NOMO-1 treated with DMSO at 0.1 percent for 48 hours (cell line): ENCODE data around the gene KLK8.
"Not testable (repeated sequence)": the region's sequence is repeated elsewhere in the genome, so short reads cannot be mapped to it uniquely, and the experiment has no call there.

ENCODE experiments used
- DNase-seq: peaks from one replicate; lab custom pipeline; 2025; ENCODE audit not compliant: unreplicated experiment; lab: John Stamatoyannopoulos, UW

The KLK8 gene

DNA sequence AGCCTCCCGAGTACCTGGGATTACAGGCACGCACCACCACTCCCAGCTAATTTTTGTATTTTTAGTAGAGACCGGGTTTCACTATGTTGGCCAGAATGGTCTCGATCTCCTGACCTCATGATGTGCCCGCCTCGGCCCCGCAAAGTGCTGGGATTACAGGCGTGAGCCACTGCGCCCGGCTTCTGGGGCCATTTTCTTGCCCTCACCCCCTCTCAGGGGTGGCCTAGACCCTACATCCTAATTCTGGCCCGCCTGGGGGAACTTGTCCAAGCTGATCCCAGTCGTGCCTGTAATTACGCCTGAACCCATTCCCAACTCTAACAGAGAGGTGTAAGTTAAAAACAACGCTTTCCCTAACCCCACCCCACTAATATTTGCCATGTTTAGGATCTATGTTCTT is 17.0 kb downstream of the KLK8 start:
- not testable (repeated sequence) for DNase-seq

DNA sequence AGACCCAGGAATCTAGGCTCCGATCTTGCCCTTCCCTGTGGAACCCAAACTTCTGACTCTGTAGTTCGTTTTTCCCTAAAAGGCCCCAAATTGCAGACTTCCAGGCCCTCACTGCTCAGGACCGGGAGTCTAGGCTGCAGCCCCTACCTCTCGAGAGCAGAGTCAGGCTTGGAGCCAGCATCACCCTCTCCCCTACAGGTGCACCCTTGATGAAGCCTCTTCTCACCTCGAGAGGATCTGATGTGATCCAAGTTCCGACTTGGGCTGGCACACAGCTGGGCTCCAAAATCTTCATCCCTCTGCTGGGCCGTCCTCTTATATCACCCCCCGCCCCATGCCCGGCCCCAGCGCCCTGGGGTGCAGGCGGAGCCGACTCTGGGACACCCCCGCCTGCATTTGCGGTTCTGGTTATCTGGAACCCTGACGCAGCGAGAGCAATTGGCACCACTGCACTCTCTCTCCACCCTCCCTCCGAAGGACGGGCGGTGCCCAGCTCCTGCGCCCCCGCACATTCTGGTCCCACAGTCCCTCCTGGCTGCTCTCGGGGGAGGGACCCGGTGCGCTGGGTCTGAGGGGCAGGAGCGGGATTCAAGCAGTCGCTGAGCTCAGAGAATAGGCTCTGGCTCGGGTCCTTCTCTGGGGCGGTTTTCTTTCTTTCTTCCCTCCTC is 17.6 kb downstream of the KLK8 start, which contains the start of gene KLK7:
TSS of gene KLK7 (minus strand) at position 293 of the 668 bp plus-strand sequence. CDS start 1,518 bp downstream, outside the sequence.
- DNase-seq = no peak

DNA sequence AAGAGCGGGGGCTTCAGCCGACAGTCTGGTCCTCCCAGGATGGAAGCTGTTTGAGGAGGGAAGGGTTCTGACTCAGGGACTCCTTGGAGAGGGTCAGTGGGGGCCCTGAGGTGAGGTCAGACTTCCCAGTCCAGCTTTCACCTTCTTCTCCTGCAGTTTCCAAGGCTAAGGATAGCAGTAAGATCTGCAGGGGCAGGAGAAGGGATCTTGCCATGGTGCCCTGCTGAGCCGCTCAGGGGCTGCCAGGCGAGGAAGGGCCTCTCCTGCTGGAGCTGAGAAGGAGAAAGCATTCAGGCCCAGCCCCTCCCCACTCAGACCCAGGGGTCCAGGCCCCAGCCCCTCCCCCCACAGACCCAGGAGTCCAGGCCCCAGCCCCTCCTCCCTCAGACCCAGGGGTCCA is 19.2 kb downstream of the KLK8 start:
- no peak for DNase-seq

DNA sequence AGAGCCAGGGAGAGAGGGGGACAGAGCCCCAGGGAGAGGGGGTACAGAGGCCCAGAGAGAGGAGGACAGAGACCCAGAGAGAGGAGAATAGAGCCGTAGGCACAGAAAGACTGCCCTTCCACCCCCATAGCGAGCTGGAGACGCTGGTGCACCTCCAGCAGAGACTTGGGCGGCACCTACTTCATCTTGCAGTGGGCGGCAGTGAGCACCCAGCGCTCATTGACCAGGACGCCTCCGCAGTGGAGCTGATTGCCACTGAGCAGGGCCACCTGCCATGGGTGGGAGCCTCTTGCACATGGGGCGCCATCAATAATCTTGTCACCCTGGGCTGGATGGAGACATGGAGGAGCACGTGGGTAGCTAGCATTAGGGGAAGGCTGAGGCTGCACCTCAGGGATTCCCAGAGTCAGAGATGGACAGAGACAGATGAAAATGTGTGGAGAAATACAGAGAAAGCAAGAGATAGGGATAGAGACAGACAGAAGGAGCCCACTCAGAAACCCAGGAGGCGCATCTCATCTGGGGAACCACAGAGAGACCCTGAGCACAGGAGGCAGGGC is 19.7 kb downstream of the KLK8 start:
- no peak for DNase-seq

DNA sequence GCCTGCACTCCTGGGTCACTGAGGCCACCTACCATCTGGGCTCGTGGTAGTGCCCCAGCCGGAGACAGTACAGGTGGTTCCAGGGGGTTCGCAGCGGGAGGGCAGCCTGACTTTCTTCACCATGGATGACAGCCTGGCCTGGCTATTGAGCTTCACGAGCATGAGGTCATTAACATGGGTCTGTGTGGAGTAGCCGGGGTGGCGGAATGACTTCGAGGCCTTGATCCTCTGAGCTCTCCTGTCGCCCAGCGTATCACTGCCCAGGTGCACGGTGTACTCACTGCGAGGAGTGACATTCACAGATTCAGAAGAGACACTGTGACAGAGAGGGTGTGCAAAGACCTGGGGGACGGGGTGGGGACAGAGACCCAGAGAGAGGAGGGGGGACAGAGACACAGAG is 21.2 kb downstream of the KLK8 start:
- DNase-seq = no peak

DNA sequence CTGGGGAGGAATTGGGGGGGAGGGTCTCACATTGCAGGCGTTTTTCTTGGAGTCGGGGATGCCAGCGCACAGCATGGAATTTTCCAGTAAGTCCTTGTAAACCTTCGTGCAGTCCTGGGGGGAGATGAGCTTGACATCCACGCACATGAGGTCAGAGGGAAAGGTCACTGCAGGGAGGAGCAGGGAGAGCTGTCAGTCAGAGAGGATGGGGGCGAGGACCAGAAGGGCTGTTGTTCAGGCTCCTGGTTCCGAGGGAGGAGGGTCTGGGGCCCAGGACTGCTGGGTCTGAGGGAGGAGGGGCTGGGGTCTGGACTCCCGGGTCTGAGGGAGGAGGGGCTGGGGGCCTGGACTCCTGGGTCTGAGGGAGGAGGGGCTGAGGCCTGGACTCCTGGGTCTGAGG is 21.6 kb downstream of the KLK8 start:
- no peak for DNase-seq

DNA sequence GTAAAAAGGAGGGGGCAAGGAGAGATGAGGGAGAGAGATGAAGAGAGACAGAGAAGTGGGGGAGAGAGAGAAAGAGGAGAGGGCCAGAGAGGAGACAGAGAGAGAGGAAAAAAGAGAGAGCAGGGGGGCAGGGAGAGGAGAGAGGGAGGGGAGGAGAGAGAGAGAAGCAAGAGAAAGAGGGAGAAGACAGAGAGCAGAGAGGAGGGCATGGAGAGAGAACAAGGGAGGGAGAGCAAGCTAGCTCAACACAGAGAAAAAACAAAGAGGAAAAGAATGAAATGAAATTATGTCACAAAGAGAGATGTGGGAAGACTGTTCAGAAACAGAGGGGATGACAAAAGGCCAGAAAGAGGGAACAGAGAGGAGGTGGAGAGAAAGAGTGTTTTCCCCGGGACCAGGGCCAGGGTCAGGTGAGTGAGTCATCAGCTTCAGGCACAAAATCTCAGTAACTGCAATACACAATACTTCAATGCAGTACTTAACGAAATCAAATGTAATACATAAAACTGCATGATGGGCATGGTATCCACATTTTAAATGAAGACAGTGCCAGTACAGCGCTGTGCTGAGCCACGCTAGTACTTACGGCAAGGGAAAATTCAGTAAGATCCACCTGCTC is 22.5 kb downstream of the KLK8 start:
- no peak for DNase-seq

DNA sequence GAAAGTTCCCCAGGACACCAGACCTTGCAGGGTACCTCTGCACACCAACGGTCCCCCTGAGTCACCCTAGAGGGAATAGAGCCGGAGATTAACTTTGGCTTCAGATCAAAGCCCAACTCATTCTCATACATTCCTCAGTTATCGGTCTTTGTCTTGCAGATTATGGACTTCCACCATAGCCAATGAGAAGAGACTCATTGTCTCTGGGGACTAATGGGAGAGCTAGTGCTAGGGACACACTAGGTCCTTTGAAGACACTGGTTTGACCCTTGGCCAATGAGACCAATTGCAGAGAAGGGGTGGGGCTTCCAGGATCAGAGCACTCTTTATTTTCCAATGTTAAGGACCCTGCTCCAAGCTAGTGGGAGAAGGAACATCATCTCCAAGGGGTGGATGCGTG is 23.8 kb downstream of the KLK8 start:
- DNase-seq = no peak

DNA sequence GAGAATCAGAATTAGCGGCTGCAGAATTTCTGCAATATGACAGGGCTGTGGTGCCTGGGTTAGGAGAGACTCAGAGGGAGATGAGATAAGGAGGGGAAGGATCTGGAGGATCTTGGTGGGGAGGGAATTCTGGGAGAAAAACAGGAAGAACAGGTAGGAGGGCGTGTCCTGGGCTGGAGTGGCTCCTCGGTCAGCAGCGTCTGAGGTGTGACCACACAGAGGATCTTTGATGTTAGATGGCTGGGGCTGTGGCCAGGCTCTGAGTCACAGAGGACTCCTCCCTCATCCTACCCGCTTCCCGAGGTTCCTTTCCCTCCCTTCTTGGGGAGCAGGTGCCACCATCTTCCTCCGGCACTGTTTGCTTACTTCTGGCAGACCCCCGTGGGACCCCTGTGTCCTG is 25.6 kb downstream of the KLK8 start:
- no peak for DNase-seq

DNA sequence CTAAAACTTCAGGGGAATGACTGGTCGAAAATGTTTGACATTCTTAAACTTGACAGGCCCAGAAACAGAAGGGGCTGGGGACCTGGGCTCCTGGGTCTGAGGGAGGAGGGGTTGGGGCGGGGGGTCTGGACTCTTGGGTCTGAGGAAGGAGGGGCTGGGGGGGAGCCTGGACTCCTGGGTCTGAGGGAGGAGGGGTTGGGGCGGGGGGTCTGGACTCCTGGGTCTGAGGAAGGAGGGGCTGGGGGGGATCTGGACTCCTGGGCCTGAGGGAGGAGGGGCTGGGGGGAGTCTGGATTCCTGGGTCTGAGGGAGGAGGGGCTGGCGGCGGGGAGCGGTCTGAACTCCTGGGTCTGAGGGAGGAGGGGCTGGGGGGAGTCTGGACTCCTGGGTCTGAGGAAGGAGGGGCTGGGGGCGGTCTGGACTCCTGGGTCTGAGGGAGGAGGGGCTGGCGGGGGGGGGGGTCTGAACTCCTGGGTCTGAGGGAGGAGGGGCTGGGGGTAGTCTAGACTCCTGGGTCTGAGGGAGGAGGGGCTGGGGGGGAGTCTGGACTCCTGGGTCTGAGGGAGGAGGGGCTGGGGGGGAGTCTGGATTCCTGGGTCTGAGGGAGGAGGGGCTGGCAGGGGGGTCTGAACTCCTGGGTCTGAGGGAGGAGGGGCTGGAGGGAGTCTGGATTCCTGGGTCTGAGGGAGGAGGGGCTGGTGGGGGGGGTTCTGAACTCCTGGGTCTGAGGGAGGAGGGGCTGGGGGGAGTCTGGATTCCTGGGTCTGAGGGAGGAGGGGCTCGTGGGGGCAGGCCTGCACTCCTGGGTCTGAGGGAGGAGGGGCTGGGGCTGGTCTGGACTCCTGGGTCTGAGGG is 26.5 kb downstream of the KLK8 start:
- DNase-seq = no peak

DNA sequence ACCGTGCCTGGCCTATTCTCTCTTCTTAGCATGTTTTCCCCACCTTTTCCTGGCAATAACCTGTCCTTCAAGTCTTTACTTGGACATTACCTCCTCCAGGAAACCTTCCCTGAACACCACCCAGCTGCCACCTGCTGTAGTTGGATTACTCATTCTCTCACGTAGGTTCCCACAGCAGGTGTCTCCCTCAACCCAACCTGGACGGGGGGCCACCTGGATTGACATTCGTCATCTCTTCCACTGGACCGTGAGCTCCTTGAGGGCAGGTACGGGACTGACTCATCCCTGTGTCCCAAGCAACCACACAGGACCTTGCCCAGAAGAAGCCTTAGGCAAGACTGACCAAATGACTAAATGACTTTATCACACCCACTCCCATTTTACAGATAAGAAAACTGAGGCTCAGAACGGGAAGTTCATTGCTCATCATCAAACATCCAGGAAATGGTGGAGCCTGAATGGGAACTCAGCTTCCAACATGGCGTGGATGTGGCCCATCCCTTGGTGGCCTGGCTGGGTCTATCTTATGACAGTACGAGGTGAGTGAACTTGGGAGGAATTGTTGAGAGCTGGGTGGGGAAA is 28.5 kb downstream of the KLK8 start:
- DNase-seq = no peak

DNA sequence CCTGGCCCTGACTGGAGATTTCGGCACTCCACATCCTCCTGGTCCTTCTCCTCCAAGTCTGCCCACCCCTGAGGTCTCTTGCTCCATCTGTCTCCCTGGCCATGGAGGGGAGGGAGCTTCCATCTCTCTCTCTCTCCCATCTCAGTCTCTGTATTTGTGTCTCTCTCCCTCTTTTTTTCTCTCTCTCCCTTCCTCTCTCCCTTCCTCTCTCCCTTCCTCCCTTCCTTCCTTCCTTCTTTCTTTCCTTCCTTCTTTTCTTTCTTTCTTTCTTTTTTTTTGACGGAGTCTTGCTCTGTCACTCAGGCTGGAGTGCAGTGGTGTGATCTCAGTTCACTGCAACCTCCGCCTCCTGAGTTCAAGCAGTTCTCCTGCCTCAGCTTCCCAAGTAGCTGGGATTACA is 31.6 kb downstream of the KLK8 start:
- not testable (repeated sequence) for DNase-seq

DNA sequence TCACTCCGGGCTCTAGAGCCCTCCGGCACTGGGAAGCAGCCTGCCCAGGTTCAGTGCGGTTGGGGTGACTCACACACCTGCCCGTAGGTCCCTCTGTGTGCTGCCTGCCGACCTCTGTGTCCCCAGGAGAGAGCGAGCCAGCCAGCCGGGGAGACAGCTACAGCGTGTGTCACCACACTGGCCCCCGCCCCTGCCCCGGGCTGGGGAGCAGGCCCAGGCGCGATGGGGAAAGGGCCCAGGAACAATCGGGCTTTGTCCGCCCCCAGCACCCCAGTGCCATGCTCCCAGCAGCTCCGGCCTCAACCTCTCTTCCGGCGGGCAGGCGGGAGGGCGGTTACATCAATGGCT is 32.0 kb downstream of the KLK8 start, which contains the start of gene KLK6:
TSS of gene KLK6 (minus strand) at position 179 of the 348 bp plus-strand sequence. CDS start 1,487 bp downstream, outside the sequence.
- DNase-seq = no peak

DNA sequence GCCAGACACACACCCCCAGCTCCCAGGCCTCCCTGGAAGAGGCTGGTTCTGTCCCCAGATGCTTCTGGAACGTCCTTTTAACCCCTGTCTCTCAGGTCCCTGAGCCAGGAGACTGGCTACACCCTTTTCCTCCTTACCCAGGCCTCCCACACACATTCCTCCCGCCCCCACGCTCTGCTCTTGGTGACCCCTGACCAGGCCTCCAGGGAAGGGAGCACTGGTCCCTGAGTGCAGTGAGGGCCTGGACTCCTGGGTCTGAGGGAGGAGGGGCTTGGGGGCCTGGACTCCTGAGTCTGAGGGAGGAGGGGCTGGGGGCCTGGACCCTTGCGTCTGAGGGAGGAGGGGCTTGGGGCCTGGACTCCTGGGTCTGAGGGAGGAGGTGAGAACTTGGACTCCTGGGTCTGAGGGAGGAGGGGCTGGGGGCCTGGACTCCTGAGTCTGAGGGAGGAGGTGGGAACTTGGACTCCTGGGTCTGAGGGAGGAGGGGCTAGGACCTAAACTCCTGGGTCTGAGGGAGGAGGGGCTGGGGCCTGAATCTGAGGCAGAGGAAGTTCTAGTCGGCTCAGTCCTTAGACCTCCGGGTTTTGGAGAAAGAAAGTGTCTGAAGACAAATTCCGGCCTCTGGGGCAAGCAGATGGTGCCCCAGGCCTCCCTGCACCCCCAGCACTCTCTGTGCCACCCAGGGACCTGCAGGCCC is 32.5 kb downstream of the KLK8 start:
- no peak for DNase-seq

DNA sequence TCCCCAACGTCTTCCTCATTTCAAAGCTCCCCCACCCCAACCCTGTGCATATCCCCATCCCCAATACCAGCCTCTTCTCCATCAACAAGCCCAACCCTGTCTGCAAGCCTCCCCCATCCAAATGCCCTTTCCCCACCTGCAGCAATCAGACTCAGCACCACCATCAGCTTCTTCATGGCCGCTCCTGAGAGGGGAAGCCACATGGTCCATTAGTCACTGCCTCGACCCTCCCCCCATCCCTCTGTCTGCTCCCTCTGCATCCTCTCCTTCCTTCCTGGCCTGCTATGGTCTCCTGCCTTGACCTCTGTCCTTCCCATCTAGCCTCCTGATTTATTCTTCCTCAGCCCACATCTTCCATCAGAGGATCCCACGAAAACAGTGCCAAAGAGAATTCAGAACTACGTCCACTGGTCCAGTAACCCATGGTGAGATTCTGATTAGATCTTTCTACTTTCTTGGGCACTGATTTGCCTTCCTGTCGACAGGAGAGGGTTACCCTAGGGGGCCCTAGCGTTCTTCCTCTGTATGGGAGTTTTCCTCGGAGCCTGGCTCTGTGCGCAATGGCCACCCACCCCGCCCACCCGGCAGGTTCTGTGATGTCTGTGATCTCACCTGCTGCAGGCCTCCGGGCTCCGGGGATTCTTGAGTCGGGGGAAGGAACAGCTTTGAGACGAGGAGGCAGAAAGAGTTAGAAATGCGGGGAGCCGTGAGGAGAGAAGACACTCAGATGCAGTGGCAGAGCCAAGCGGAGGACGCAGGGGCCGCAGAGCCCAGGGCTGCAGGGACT is 33.3 kb downstream of the KLK8 start:
- DNase-seq = no peak

DNA sequence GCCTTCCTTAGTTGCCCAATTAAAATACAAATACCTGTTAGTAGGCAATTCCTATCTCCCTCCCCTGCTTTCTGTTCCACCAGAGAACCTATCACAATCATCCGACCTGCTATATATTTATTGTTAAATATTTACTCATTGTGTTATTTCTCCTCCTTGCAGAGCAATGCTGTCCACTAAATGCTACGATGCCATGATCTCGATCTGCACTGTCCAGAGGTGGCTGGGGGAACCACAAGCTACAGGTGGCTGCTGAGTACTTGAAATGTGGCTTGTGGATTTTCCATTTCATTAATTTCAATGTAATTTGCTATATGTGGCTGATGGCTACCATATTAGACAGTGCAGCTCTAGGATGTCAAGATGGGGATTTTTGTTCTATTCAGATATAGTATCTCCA is 37.1 kb downstream of the KLK8 start:
- no peak for DNase-seq

DNA sequence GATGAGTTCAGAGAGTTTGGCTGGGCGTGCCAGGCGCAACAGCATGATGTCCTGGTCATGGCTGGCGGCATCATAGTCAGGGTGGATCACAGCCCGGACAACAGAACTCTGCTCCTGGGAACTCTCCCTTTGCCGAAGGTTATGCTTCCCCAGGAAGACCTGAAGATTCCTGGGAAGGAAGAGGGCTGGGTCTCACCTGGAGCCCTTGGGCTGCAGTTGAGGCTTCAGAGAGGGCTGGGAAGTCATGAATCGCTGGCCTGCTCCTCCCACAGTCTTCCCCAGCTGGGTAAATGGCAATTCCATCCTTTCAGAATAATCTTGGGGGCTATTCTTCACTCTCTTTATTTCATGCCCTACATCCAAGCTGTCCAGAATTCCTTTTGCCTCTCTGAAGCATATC is 38.0 kb downstream of the KLK8 start:
- DNase-seq = no peak

DNA sequence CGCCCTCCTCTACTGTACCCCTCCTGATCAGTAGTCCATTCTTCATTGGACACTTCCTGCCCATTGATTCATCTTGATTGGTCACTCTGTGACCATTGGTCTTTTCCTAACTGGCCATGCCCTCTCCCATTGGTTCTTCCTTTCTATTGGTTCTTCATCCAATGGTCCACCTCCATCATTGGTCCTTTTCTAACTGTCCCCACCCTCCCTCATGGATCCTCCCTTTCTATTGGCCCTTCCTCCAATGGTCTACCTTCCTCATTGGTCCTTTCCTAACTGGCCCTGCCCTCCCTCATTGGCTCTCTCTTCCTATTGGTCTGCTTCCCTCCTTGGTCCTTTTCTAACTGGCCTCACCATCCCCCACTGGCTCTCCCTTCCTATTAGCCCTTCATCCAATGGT is 39.2 kb downstream of the KLK8 start:
- DNase-seq = no peak

DNA sequence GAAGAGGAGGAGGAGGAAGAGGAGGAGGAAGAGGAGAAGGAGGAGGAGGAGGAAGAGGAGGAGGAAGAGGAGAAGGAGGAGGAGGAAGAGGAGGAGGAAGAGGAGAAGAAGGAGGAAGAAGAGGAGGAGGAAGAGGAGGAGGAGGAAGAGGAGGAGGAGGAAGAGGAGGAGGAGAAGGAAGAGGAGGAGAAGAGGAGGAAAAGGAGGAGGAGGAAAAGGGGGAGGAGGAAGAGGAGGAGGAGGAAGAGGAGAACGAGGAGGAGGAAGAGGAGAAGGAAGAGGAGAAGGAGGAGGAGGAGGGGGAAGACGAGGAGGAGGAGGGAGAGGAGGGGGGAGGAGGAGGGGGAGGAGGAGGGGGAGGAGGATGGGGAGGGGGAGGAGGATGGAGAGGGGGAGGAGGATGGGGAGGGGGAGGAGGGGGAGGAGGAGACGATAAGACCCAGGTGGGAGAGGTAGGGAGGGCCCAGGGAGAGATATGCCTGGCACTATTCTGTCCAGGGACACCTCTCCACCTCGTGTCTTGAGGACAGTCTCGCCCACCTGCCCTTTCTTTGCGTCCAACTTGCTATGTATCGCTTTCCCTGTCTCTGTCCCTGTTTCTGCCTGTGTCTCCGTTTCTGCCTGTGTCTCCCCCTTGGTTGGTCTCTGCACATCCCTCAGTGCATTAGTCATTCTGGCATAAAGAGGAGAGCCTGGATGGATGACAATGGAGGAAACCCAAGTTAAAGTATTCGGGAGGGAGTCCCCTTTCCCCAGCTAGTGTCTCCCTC is 41.5 kb downstream of the KLK8 start:
- DNase-seq = no peak
